CD4-positive, alpha-beta T cell treated with Interleukin-1 beta for 1 hour (primary cell): ENCODE data around the gene FIGN.

Source experiments
- DNase-seq, 2 donors: peaks; one replicate each; pipeline ENCODE4 v3.0.0-alpha.2; 2020 to 2022

The FIGN gene

GRCh38 chr2:163552758-163553157, 183.1 kb downstream of the FIGN start:
- no peak for DNase-seq

DNA sequence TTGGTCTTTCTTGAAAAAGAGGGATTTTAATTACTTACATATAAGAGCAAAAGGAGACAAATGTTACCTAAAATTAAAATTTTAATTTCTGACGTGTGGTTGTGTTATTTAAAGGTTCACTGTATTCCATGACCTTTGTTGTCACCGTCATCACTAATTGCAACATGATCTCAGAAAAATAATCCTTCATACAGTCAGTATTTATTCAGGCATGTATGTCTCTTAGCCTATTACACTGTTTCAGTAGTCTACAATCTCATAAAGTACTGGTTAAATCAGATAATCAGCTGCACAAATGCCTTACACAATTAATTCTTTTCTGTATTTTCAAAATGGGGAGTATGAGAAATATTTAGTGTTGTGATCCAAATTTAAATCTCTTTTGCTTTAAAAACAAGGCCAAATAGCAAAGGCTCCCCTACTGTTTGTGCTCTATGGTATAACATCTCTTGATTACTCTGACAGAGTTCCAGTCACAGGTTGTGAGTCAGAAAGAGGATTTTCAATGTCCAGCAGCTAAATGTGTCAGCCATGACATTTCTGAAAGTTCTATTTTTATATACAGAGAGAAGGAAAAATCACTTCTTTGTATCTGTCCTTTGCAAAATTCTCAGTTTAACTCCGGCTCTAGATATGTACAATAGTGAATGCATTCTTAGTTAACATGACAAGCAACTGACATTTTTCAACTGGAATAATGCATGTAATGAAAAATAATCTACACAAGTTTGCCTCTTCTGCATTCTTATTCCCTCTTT, 184.0 kb downstream of the FIGN start:
- no peak for DNase-seq

GRCh38 chr2:163548970-163549369, 186.8 kb downstream of the FIGN start:
- no peak for DNase-seq
